Peyer's patch (tissue), 4 donors: ENCODE results near the gene ASCC3.

ENCODE experiments used
- POLR2A ChIP-seq, 2 donors: fragments of 450-650 bp; IDR thresholded peaks; one replicate each; pipeline ENCODE4 v1.5.1; 2017; ENCODE audit warnings: antibody characterized with exemption in 2 of 2, mild to moderate bottlenecking in 2 of 2, moderate library complexity in 2 of 2
- TF ChIP-seq, protein P1 (sequence below), 6 experiments: fragments of 450-650 bp in 4 of 6; fragments of 200-600 bp in 2 of 6; sonication (generic) in 1 of 6; IDR thresholded peaks; one replicate each; pipeline ENCODE4 v1.5.1; 2017 to 2019; ENCODE audit warnings: antibody characterized with exemption in 6 of 6, mild to moderate bottlenecking in 3 of 6, moderate library complexity in 1 of 6

DNA sequence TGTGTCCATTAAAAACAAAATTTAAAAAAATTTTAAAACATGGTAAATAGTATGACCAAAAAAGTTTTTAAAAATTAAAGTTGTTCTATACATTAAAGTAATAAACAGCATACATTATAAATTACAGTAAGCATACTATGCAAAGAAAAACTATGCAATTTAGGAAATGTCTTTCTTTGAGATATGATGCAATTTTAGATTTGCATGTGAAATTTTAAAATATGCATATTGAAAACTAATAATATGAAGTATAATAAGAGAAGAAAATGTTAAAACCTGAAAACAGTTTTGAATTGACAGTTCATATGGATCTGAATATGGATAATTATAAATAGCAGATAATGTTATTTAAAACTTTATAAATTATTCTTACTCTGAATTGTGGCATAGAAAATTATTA is 43.1 kb downstream of the ASCC3 start:
- TF ChIP-seq, protein P1, sequence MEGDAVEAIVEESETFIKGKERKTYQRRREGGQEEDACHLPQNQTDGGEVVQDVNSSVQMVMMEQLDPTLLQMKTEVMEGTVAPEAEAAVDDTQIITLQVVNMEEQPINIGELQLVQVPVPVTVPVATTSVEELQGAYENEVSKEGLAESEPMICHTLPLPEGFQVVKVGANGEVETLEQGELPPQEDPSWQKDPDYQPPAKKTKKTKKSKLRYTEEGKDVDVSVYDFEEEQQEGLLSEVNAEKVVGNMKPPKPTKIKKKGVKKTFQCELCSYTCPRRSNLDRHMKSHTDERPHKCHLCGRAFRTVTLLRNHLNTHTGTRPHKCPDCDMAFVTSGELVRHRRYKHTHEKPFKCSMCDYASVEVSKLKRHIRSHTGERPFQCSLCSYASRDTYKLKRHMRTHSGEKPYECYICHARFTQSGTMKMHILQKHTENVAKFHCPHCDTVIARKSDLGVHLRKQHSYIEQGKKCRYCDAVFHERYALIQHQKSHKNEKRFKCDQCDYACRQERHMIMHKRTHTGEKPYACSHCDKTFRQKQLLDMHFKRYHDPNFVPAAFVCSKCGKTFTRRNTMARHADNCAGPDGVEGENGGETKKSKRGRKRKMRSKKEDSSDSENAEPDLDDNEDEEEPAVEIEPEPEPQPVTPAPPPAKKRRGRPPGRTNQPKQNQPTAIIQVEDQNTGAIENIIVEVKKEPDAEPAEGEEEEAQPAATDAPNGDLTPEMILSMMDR (IDR thresholded peaks at IDR 0.05): no peak
- no peak for TF ChIP-seq POLR2A (IDR thresholded peaks at IDR 0.05)
